Measurements from ENCODE around the gene FOXK2.

DNA sequence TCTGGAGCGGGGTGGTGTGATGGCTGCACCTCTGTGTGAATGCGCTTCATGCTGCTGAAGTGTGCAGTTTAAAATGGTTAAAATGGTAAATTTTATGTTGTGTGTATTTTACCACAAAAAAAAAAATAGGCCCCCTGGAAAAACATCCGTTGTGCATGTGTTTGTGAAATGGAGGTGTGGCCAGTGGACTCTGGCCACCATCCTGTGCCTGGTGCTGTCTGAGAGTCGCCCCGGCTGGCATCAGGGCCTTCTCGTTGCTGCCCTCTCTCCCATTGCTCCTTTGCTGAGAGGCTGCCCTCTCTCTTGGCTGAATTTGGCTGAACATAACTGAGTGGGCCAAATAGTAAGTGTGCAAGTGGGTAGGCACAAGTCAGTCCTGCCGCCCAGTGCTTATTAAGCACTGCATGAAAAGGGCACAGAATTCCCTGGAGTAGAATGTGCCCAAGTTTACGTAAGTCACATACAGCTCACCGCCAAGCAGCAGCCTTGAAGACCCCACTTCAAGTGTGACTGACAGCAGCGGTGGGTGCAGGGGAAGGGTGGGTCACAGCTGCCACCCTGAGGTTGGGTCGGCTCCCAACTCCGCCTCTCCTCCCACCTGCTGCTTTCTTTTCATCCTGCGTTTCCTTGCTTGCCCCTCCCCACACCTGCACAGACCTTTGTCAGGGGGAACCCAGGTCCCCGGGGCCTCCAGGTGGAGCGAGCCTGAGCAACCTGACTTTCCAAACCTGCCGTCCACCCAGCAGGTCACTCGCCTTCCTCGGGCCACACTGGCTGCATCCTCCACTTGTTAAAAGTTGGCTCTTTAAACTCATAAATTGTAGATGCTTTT is 46.8 kb downstream of the FOXK2 start:
- TF ChIP-seq, protein P1, sequence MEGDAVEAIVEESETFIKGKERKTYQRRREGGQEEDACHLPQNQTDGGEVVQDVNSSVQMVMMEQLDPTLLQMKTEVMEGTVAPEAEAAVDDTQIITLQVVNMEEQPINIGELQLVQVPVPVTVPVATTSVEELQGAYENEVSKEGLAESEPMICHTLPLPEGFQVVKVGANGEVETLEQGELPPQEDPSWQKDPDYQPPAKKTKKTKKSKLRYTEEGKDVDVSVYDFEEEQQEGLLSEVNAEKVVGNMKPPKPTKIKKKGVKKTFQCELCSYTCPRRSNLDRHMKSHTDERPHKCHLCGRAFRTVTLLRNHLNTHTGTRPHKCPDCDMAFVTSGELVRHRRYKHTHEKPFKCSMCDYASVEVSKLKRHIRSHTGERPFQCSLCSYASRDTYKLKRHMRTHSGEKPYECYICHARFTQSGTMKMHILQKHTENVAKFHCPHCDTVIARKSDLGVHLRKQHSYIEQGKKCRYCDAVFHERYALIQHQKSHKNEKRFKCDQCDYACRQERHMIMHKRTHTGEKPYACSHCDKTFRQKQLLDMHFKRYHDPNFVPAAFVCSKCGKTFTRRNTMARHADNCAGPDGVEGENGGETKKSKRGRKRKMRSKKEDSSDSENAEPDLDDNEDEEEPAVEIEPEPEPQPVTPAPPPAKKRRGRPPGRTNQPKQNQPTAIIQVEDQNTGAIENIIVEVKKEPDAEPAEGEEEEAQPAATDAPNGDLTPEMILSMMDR (conservative IDR thresholded peaks at IDR 0.05; ENCODE audit: low read depth, low read length): no peak
- TF ChIP-seq EZH2 (IDR thresholded peaks at IDR 0.05; ENCODE audit: borderline replicate concordance, low read depth, low read length, poor library complexity, severe bottlenecking): no peak
